ENCODE results near the gene TLR10. TPM values are rescaled to one million over a fixed set of nuclear protein-coding genes. Genes with fewer than 3 reads are reported as not detected.

TLR10 gene
- total and polyA plus RNA-seq, 8 donors = 0.15 to 1.1 (median 0.66) TPM; not detected in 4

GRCh38 chr4:38823766-38824165 is 41.0 kb upstream of the TLR10 start:
- intact Hi-C loops (cut with DNase I; ENCODE audit: low total_unique reads) = no loop called here

GRCh38 chr4:38822748-38823303 is 40.0 kb upstream of the TLR10 start:
- TF ChIP-seq POLR2A (IDR thresholded peaks at IDR 0.05) (no peak), POLR2AphosphoS5 (IDR thresholded peaks at IDR 0.05) (no peak), CTCF (IDR thresholded peaks at IDR 0.05) (no peak), EP300 (IDR thresholded peaks at IDR 0.05) (no peak)
- no peaks in the 10 kb centered on the region for H3K36me3 ChIP-seq
- H3K27me3 ChIP-seq = no peaks in the 10 kb centered on the region
- DNase-seq = no peak
- peaks cover 0 to 11% (median 6%) of the 10 kb centered on the region in 4 donors for H3K9me3 ChIP-seq
- H3K4me1 ChIP-seq = no peaks in the 10 kb centered on the region
- no peak overlapping the region for H3K4me3 ChIP-seq
- no peak overlapping the region for H3K27ac ChIP-seq
- 79 to 87% (median 84%) methylated on average over 5 of the region's 5 CpGs for WGBS, 5 donors
- intact Hi-C loops (cut with DNase I; ENCODE audit: low total_unique reads) = no loop called here

More at GRCh38 chr4:38823766-38824165, 41.0 kb upstream of the TLR10 start:
- no peak for DNase-seq
- H3K9me3 ChIP-seq = peaks cover 0 to 11% (median 6%) of the 10 kb centered on the region in 4 donors
- no peak overlapping the region for H3K27ac ChIP-seq
- TF ChIP-seq POLR2A (IDR thresholded peaks at IDR 0.05) (no peak), POLR2AphosphoS5 (IDR thresholded peaks at IDR 0.05) (no peak), CTCF (IDR thresholded peaks at IDR 0.05) (no peak), EP300 (IDR thresholded peaks at IDR 0.05) (no peak)
- no peaks in the 10 kb centered on the region for H3K4me1 ChIP-seq
- H3K4me3 ChIP-seq = no peak overlapping the region
- 85 to 97% (median 94%) methylated on average over 14 to 27 of the region's 27 CpGs for WGBS, 5 donors
- no peaks in the 10 kb centered on the region for H3K27me3 ChIP-seq
- H3K36me3 ChIP-seq = no peaks in the 10 kb centered on the region

- H3K4me1 ChIP-seq = no peaks in the 10 kb centered on the region
- TF ChIP-seq CTCF (IDR thresholded peaks at IDR 0.05) (no peak), POLR2A (IDR thresholded peaks at IDR 0.05) (no peak), EP300 (IDR thresholded peaks at IDR 0.05) (no peak), POLR2AphosphoS5 (IDR thresholded peaks at IDR 0.05) (no peak)
- no peak overlapping the region for H3K4me3 ChIP-seq
- DNase-seq = no peak
- H3K36me3 ChIP-seq = no peaks in the 10 kb centered on the region
- H3K27me3 ChIP-seq = no peaks in the 10 kb centered on the region
- peaks cover 0 to 11% (median 6%) of the 10 kb centered on the region in 4 donors for H3K9me3 ChIP-seq
- no peak overlapping the region for H3K27ac ChIP-seq
- intact Hi-C loops (cut with DNase I; ENCODE audit: low total_unique reads) = no loop called here
- WGBS, 5 donors = 81 to 98% (median 95%) methylated on average over 3 of the region's 3 CpGs
These were observed 38.9 kb upstream of the TLR10 start for GRCh38 chr4:38821739-38822138.

GRCh38 chr4:38820329-38821061 is 37.7 kb upstream of the TLR10 start:
- no peak for DNase-seq
- WGBS, 5 donors = 83 to 91% (median 86%) methylated on average over 4 of the region's 4 CpGs
- Histone ChIP-seq H3K4me1 (peaks cover 0 to 2% (median 0%) of the 10 kb centered on the region in 4 donors), H3K36me3 (no peaks in the 10 kb centered on the region), H3K4me3 (no peak overlapping the region), H3K9me3 (peaks cover 0 to 11% (median 6%) of the 10 kb centered on the region in 4 donors), H3K27me3 (no peaks in the 10 kb centered on the region), H3K27ac (no peak overlapping the region)
- intact Hi-C loops (cut with DNase I; ENCODE audit: low total_unique reads) = no loop called here
- TF ChIP-seq POLR2A (IDR thresholded peaks at IDR 0.05) = no peak
- TF ChIP-seq CTCF (IDR thresholded peaks at IDR 0.05) = no peak
- no peak for TF ChIP-seq EP300 (IDR thresholded peaks at IDR 0.05)
- TF ChIP-seq POLR2AphosphoS5 (IDR thresholded peaks at IDR 0.05) = no peak
